ENCODE measurements around the gene MT1B. TPM values are rescaled to one million over a fixed set of nuclear protein-coding genes. Genes with fewer than 3 reads are reported as not detected.
"Not testable (repeated sequence)": the region's sequence is repeated elsewhere in the genome, so short reads cannot be mapped to it uniquely, and the experiment has no call there.

The MT1B gene
- total RNA-seq, 1 experiment from 2014 or later, result not detected

- TF ChIP-seq ELF1 (IDR thresholded peaks at IDR 0.05; ENCODE audit: borderline replicate concordance, low read depth) (no peak), RAD21 (IDR thresholded peaks at IDR 0.05; ENCODE audit: low read depth) (no peak), FOSL1 (IDR thresholded peaks at IDR 0.05; ENCODE audit: low read depth) (no peak), POLR2A (IDR thresholded peaks at IDR 0.05; ENCODE audit: borderline replicate concordance, extremely low read depth, insufficient read depth, insufficient read length) (no peak), ATF3 (IDR thresholded peaks at IDR 0.05) (no peak)
These were observed 21.3 kb downstream of the MT1B start (continued) for GRCh38 chr16:56672761-56673536.

- CTCF ChIA-PET, result no interaction called here
- POLR2A ChIA-PET, result interaction anchor here (1.6 kb wide), 1 partner anchor 9 kb away, joined by 5 read pairs; no protein-coding TSS in a partner anchor
- Histone ChIP-seq H3K4me1 (ENCODE audit: control insufficient read depth in 1 of 2, insufficient read depth in 2 of 2, low read length in 2 of 2) (no peaks in the 10 kb centered on the region), H4K20me1 (ENCODE audit: insufficient read depth) (no peaks in the 10 kb centered on the region), H3K9me2 (ENCODE audit: insufficient read depth) (no peaks in the 10 kb centered on the region), H3K27me3 (ENCODE audit: insufficient read depth, low read length) (no peaks in the 10 kb centered on the region), H3K9me3 (ENCODE audit: control insufficient read depth in 1 of 2, insufficient read depth in 1 of 2, low read depth in 1 of 2, low read length in 2 of 2) (no peaks in the 10 kb centered on the region), H3K27ac (ENCODE audit: low read depth, low read length) (no peak overlapping the region), H3K36me3 (ENCODE audit: control insufficient read depth in 1 of 2, insufficient read depth in 2 of 2, low read length in 2 of 2) (no peaks in the 10 kb centered on the region), H3K4me2 (ENCODE audit: low read length) (no peak overlapping the region), H3K79me2 (ENCODE audit: insufficient read depth, low read length) (no peaks in the 10 kb centered on the region), H3K4me3 (replicated peaks in 1 of 2; ENCODE audit: low read depth in 1 of 2, low read length in 2 of 2) (no peak overlapping the region), H2AFZ (ENCODE audit: low read depth, low read length, poor library complexity, severe bottlenecking) (no peak overlapping the region), H3K9ac (ENCODE audit: low read length) (no peak overlapping the region)
- peak; percentile 75 for ATAC-seq
- BruUV-seq (replicated peaks), result no TSS peak
- TF ChIP-seq, protein P1, sequence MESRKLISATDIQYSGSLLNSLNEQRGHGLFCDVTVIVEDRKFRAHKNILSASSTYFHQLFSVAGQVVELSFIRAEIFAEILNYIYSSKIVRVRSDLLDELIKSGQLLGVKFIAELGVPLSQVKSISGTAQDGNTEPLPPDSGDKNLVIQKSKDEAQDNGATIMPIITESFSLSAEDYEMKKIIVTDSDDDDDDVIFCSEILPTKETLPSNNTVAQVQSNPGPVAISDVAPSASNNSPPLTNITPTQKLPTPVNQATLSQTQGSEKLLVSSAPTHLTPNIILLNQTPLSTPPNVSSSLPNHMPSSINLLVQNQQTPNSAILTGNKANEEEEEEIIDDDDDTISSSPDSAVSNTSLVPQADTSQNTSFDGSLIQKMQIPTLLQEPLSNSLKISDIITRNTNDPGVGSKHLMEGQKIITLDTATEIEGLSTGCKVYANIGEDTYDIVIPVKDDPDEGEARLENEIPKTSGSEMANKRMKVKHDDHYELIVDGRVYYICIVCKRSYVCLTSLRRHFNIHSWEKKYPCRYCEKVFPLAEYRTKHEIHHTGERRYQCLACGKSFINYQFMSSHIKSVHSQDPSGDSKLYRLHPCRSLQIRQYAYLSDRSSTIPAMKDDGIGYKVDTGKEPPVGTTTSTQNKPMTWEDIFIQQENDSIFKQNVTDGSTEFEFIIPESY (IDR thresholded peaks at IDR 0.05; ENCODE audit: extremely low read depth, insufficient replicate concordance, low read length), result no peak
- TF ChIP-seq RAD21 (IDR thresholded peaks at IDR 0.05; ENCODE audit: low read depth) (peak; percentile 56), CTCF (IDR thresholded peaks at IDR 0.05 in 2 of 3, conservative IDR thresholded peaks at IDR 0.05 in 1 of 3; ENCODE audit: borderline replicate concordance in 1 of 3, insufficient read depth in 1 of 3, low read depth in 2 of 3, low read length in 2 of 3) (peak in 2 of 3 experiments; percentile 30 to 51; a peak in 3 of 6 replicates), FOSL1 (IDR thresholded peaks at IDR 0.05; ENCODE audit: low read depth) (no peak), EGR1 (IDR thresholded peaks at IDR 0.05; ENCODE audit: low read depth) (no peak)
- RAD21 ChIA-PET (ENCODE audit: low non-redundant PET in 1 of 2, low total read pairs in 2 of 2, uncharacterized antibody in 2 of 2, unreplicated experiment in 2 of 2), result no interaction called here
- intact Hi-C loops (cut with micrococcal nuclease), result no loop called here
- no peak for DNase-seq (ENCODE audit: low read depth, low spot score)
These were observed 22.2 kb downstream of the MT1B start for GRCh38 chr16:56673921-56674320.

- H3K27me3 ChIP-seq (ENCODE audit: insufficient read depth, low read length); H3K4me3 ChIP-seq (replicated peaks in 1 of 2; ENCODE audit: low read depth in 1 of 2, low read length in 2 of 2); H3K4me2 ChIP-seq (ENCODE audit: low read length); H3K9me3 ChIP-seq (ENCODE audit: control insufficient read depth in 1 of 2, insufficient read depth in 1 of 2, low read depth in 1 of 2, low read length in 2 of 2); H3K36me3 ChIP-seq (ENCODE audit: control insufficient read depth in 1 of 2, insufficient read depth in 2 of 2, low read length in 2 of 2); H2AFZ ChIP-seq (ENCODE audit: low read depth, low read length, poor library complexity, severe bottlenecking); H3K9me2 ChIP-seq (ENCODE audit: insufficient read depth); H3K9ac ChIP-seq (ENCODE audit: low read length); DNase-seq (ENCODE audit: low read depth, low spot score); CTCF ChIA-PET; H3K27ac ChIP-seq (ENCODE audit: low read depth, low read length); ATAC-seq; RAD21 ChIA-PET (ENCODE audit: low non-redundant PET in 1 of 2, low total read pairs in 2 of 2, uncharacterized antibody in 2 of 2, unreplicated experiment in 2 of 2); H4K20me1 ChIP-seq (ENCODE audit: insufficient read depth); H3K79me2 ChIP-seq (ENCODE audit: insufficient read depth, low read length); H3K4me1 ChIP-seq (ENCODE audit: control insufficient read depth in 1 of 2, insufficient read depth in 2 of 2, low read length in 2 of 2); intact Hi-C loops (cut with micrococcal nuclease); BruUV-seq (replicated peaks): not testable (repeated sequence)
- POLR2A ChIA-PET, result interaction anchor here (1.6 kb wide), 1 partner anchor 8 kb away, joined by 5 read pairs; no protein-coding TSS in a partner anchor
These were observed 22.9 kb downstream of the MT1B start for GRCh38 chr16:56674570-56674969.
